ENCODE results near the gene RPL29.

GRCh38 chr3:51960386-51960785, 35.3 kb downstream of the RPL29 start:
- TF ChIP-seq CTCF (IDR thresholded peaks at IDR 0.05) = no peak
- TF ChIP-seq POLR2A (IDR thresholded peaks at IDR 0.05) = no peak
- no peak for TF ChIP-seq POLR2AphosphoS5 (IDR thresholded peaks at IDR 0.05)
- no peak for TF ChIP-seq EP300 (IDR thresholded peaks at IDR 0.05)

All from sigmoid colon (tissue), 4 donors.